Esophagus muscularis mucosa (tissue), 4 donors: Measurements from ENCODE around the gene XXYLT1. TPM values are rescaled to one million over a fixed set of nuclear protein-coding genes. Genes with fewer than 3 reads are reported as not detected.

ENCODE experiments used
- DNase-seq: peaks from one replicate; pipeline ENCODE4 v3.0.0-alpha.2; 2017; ENCODE audit errors: extremely low spot score
- H3K27ac ChIP-seq, 4 donors: fragments of 200-600 bp; sonication (generic); replicated peaks in 1 of 4; 1 replicate in 3 of 4; 2 replicates in 1 of 4; pipeline ENCODE4 v1.5.1; 2016 to 2019; ENCODE audit warnings: mild to moderate bottlenecking in 1 of 4
- H3K27me3 ChIP-seq, 4 donors: fragments of 200-600 bp; sonication (generic); one replicate each; pipeline versions ENCODE4 v1.5.1 to v1.6.0; 2016 to 2019
- H3K36me3 ChIP-seq, 4 donors: fragments of 200-600 bp; sonication (generic); one replicate each; pipeline ENCODE4 v1.5.1; 2016 to 2019
- H3K4me1 ChIP-seq, 4 donors: fragments of 200-600 bp; sonication (generic); one replicate each; pipeline ENCODE4 v1.5.1; 2016 to 2019
- H3K4me3 ChIP-seq, 4 donors: fragments of 200-600 bp; sonication (generic); 1 replicate in 2 of 4; 2 replicates in 2 of 4; pipeline ENCODE4 v1.5.1; 2016 to 2019; ENCODE audit warnings: mild to moderate bottlenecking in 4 of 4, moderate library complexity in 1 of 4
- H3K9me3 ChIP-seq, 4 donors: fragments of 200-600 bp; sonication (generic); 1 replicate in 3 of 4; 2 replicates in 1 of 4; pipeline ENCODE4 v1.5.1; 2016 to 2019
- EP300 ChIP-seq: sonication (generic); formaldehyde crosslinking; IDR thresholded peaks from one replicate; pipeline ENCODE4 v1.6.1; 2017; ENCODE audit warnings: antibody characterized with exemption
- POLR2A ChIP-seq: fragments of 450-650 bp; IDR thresholded peaks from one replicate; pipeline ENCODE4 v1.6.1; 2017; ENCODE audit warnings: antibody characterized with exemption, moderate library complexity, mild to moderate bottlenecking, low read depth
- POLR2AphosphoS5 ChIP-seq, 2 donors: sonication (generic); formaldehyde crosslinking; IDR thresholded peaks; one replicate each; pipeline ENCODE4 v1.6.1; 2017; ENCODE audit warnings: antibody characterized with exemption in 2 of 2
- WGBS: methylation state at CpG from one replicate; pipeline ENCODE4 v1.1.5; 2018; 5-methylcytosine and 5-hydroxymethylcytosine counted together
- intact Hi-C: fragments of 100-400 bp; cut with DNase I; formaldehyde crosslinking; loops from one replicate; pipeline ENCODE4 v1.15.1; 2023
- total RNA-seq, 4 donors: library from RNA; depleted of rRNA; stranded (reverse); fragments of >200 nt; gene quantifications; one replicate each; pipeline versions ENCODE4 v1.1.0 to v1.2.1, GENCODE V29; 2016
- TF ChIP-seq, protein P1 (sequence below), 3 experiments: fragments of 200-600 bp in 2 of 3; fragments of 450-650 bp in 1 of 3; sonication (generic) in 2 of 3; IDR thresholded peaks; one replicate each; pipeline ENCODE4 v1.5.1; 2017 to 2019; ENCODE audit warnings: antibody characterized with exemption in 3 of 3, mild to moderate bottlenecking in 2 of 3, moderate library complexity in 1 of 3

Gene XXYLT1
- total RNA-seq, 4 donors from 2014 or later = 8.8 to 18.5 (median 13.9) TPM

GRCh38 chr3:195119461-195120266 is 151.3 kb downstream of the XXYLT1 start:
- Histone ChIP-seq H3K27me3 (no peaks in the 10 kb centered on the region), H3K27ac (peak overlapping the region in 3 of 4 donors; percentile 0 to 36 (median 5)), H3K36me3 (no peaks in the 10 kb centered on the region), H3K9me3 (no peaks in the 10 kb centered on the region), H3K4me1 (peaks cover 5 to 26% (median 18%) of the 10 kb centered on the region in 4 donors), H3K4me3 (no peak overlapping the region)
- intact Hi-C loops = no loop called here
- TF ChIP-seq, protein P1, sequence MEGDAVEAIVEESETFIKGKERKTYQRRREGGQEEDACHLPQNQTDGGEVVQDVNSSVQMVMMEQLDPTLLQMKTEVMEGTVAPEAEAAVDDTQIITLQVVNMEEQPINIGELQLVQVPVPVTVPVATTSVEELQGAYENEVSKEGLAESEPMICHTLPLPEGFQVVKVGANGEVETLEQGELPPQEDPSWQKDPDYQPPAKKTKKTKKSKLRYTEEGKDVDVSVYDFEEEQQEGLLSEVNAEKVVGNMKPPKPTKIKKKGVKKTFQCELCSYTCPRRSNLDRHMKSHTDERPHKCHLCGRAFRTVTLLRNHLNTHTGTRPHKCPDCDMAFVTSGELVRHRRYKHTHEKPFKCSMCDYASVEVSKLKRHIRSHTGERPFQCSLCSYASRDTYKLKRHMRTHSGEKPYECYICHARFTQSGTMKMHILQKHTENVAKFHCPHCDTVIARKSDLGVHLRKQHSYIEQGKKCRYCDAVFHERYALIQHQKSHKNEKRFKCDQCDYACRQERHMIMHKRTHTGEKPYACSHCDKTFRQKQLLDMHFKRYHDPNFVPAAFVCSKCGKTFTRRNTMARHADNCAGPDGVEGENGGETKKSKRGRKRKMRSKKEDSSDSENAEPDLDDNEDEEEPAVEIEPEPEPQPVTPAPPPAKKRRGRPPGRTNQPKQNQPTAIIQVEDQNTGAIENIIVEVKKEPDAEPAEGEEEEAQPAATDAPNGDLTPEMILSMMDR (IDR thresholded peaks at IDR 0.05) = no peak
- TF ChIP-seq POLR2A = no peak
- DNase-seq = no peak
- WGBS = 62% methylated on average over 14 of the region's 16 CpGs

GRCh38 chr3:195118671-195119070 is 152.3 kb downstream of the XXYLT1 start:
- Histone ChIP-seq H3K27ac (no peak overlapping the region), H3K27me3 (no peaks in the 10 kb centered on the region), H3K36me3 (no peaks in the 10 kb centered on the region), H3K9me3 (no peaks in the 10 kb centered on the region), H3K4me3 (no peak overlapping the region), H3K4me1 (peaks cover 5 to 20% (median 18%) of the 10 kb centered on the region in 4 donors)
- intact Hi-C loops = no loop called here
- DNase-seq = no peak
- TF ChIP-seq EP300 (no peak), POLR2A (no peak), POLR2AphosphoS5 (IDR thresholded peaks at IDR 0.05) (no peak)
- TF ChIP-seq, protein P1 (IDR thresholded peaks at IDR 0.05) = no peak
- WGBS = 95% methylated on average over 13 of the region's 13 CpGs

GRCh38 chr3:195117978-195118581 is 152.9 kb downstream of the XXYLT1 start:
- H3K27me3 ChIP-seq = no peaks in the 10 kb centered on the region
- no peak overlapping the region for H3K4me3 ChIP-seq
- no peak for DNase-seq
- H3K27ac ChIP-seq = no peak overlapping the region
- peaks cover 5 to 20% (median 18%) of the 10 kb centered on the region in 4 donors for H3K4me1 ChIP-seq
- WGBS = 71% methylated on average over 10 of the region's 10 CpGs
- TF ChIP-seq EP300 = no peak
- no peak for TF ChIP-seq POLR2A
- TF ChIP-seq POLR2AphosphoS5 (IDR thresholded peaks at IDR 0.05) = no peak
- TF ChIP-seq, protein P1 (IDR thresholded peaks at IDR 0.05) = peak in 1 of 3 experiments; percentile 8
- intact Hi-C loops = no loop called here
- H3K9me3 ChIP-seq = no peaks in the 10 kb centered on the region
- no peaks in the 10 kb centered on the region for H3K36me3 ChIP-seq

DNA sequence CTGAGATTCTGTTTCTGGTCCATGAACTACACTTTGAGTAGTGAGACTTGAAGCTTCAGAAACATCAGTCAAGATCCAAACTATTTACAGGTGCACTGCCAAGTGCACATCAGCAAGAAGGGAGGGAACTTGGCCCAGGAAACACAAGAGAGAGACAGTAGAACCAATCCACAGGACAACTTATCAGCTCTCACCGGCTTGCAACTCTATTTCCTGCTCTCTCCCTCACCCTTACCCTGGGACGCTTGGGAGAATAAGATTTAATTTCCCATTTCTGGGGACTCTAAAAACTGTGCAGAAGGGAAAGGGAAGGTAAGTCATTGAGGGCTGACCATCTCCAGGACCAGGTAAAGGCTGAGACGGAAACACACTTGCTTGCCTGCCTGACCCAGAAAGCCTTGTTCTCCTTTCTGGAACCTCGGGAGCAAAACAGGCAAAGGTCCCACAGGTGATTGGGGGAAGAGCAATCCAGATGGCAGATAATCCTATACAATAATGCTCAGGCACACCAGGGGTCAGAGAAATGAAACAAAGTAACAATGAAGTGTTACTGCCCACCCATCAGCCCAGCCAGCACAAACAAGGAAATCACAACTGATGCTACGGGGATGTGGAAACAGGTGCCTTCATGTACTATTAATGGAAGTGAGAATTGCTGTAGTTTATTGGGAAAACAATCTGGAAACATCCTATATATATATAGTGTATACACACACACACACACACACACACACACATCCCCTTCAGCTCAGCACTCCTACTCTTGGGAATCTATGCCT is 154.4 kb downstream of the XXYLT1 start:
- 70% methylated on average over 5 of the region's 5 CpGs for WGBS
- peaks cover 5 to 20% (median 18%) of the 10 kb centered on the region in 4 donors for H3K4me1 ChIP-seq
- H3K27me3 ChIP-seq = no peaks in the 10 kb centered on the region
- H3K9me3 ChIP-seq = no peaks in the 10 kb centered on the region
- TF ChIP-seq EP300 = no peak
- TF ChIP-seq POLR2A = no peak
- TF ChIP-seq, protein P1 (IDR thresholded peaks at IDR 0.05) = no peak
- TF ChIP-seq POLR2AphosphoS5 (IDR thresholded peaks at IDR 0.05) = no peak
- no peak overlapping the region for H3K27ac ChIP-seq
- no peaks in the 10 kb centered on the region for H3K36me3 ChIP-seq
- H3K4me3 ChIP-seq = no peak overlapping the region
- intact Hi-C loops = no loop called here
- no peak for DNase-seq
